NCI-H1436 (cell line): ENCODE measurements around the gene BCL2L11.
A peak's percentile ranks its signal among the peaks of the same experiment; 100 is the strongest.

ENCODE experiments used
- DNase-seq: peaks from one replicate; lab custom pipeline; 2025; lab: John Stamatoyannopoulos, UW

The BCL2L11 gene

GRCh38 chr2:111117598-111118480, 2.9 kb upstream of the BCL2L11 start:
- DNase-seq, result no peak

DNA sequence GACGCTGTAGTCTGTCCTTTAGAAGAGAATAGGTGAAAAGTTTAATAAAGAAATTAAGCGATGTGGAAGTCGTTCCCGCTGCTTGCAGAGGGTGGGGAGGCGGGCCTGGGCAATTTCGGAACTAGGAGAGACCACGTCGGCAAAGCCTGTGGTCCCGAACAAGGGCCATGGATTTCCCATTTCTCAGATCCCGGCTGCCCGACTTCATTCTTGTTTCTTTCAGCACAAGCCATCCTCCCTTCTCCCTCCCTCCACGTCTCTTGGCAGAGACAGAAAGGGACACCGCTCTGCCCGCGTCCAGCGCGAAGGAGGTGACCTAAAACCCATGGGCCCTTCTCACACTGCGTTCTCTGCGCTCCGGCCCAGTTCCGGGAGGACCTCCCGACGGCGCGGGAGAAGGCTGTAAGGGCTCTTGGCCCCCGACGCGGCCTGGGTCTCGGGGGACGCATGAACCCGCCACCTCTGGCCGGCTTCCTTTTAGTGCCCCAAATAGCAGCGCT, 2.2 kb upstream of the BCL2L11 start:
- no peak for DNase-seq

DNA sequence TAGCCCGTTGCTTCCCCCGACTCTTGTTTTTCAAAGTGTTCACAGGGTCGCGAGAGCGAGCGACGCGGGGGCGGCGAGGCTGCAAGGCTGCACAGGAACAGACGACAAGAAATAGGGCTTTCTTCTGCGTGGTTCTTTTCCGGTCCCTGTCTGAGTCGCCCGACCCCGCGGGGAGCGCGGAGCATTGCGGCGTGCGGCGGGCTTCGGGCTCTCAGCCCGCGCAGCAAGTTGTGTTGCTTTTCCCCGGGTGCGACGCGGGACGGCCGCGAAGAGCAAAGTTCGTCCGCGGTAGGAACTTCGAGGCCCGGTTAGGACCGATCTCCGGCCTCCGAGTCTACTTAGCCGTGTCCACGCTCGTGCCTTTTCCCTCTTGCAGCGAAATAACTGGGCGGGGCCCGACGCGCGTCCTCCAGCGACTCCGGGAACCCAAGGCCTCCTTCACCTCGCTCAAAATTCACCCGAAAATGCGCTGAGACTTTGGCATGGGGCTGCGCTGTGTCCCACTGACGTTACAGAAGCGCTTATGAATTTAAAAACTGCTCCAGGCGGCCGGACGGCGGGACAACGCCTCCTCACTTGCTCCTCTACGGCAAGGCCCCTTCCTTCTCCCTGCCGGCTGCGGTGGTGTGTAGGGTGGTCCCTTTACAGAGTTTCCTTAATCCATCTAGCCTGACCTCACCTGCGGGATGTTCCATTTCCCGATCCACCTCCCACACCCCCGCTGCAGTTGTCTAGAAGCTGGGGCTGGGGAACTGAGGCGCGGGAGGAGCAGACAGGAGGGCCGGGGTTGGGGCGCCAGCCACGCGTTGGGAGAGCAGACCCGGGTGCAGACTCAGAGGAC, 1.5 kb upstream of the BCL2L11 start:
- no peak for DNase-seq

- DNase-seq, result no peak
These were observed 877 bp upstream of the BCL2L11 start for GRCh38 chr2:111119822-111120252.

DNA sequence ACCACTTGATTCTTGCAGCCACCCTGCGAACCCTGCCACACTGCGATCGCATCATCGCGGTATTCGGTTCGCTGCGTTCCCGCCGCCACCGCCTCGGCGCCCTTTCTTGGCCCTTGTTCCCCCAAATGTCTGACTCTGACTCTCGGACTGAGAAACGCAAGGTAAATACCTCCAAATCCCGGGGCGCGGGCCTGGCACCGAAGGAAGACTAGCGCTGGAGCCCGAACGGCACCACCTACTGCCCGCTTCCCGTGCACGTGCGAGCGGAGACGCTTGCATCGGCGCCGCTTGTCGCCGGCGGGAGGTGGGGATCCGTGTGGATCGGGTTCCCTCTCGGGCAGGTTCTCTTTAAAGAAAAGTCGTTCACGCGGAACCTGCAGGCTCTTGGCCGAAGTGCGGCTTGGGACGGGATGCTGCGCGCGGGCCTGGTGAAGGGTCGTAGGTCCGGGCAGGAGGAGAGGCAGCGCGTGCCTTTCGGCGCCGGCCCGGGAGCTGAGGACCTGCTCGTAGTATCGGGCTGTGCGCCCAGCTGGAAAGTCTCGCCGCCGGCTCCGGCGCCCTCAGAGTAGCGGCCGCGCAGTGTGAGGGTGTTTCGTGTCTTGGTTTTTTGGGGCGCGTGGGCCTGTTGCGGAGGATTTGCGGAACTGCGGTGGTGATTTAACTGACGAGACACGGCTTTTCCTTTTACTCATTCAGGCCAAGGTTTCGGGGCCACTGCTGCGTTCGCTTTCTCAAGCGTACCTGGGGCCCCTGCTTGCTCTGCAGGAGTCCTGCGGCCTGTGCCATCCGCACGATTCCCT, 514 bp downstream of the BCL2L11 start:
- peak; percentile 40 for DNase-seq

DNA sequence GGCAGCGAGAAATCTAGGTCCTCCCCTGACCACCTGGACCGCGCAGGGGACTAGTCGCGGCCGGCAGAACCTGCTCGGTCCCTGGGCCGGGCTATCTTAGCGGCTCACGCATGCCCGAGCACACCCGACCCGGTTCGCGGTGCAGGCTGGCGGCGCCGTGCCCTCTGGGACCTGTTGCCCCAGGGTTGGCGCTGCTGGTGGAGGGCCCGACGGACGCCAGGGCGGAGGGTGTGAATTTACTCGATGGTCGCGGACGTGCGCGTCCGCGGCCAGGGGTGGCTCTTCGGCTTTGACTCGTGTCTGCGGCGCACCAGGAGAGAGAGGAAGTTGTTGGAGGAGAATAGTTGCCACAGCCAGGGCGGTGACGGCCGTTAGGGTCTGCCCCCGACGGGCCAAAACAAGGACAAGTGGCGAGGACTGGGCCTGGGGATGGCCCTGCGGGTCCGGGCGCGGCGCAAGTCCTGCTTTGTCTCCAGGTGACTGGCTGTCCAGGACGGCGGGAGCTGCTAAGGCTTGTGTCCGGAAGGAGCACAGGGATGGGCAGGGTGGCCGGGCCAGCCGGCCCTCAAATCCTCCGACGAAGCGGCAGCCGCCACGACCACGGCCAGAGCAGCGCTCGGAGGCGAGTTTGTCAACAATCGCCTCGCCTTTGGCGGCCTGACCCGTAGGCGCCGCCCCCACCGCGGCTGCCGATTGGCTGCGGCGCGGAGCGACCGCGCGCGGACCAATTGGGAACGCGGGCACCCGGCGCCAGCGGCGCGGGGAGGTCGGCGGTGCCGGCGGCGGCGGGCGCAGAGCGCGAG, 1.3 kb downstream of the BCL2L11 start:
- DNase-seq, result peak; percentile 82

GRCh38 chr2:111122631-111123421, 2.1 kb downstream of the BCL2L11 start:
- DNase-seq, result peak; percentile 50

DNA sequence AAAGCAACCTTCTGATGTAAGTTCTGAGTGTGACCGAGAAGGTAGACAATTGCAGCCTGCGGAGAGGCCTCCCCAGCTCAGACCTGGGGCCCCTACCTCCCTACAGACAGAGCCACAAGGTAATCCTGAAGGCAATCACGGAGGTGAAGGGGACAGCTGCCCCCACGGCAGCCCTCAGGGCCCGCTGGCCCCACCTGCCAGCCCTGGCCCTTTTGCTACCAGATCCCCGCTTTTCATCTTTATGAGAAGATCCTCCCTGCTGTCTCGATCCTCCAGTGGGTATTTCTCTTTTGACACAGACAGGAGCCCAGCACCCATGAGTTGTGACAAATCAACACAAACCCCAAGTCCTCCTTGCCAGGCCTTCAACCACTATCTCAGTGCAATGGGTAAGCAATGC, 3.0 kb downstream of the BCL2L11 start:
- DNase-seq, result no peak

DNA sequence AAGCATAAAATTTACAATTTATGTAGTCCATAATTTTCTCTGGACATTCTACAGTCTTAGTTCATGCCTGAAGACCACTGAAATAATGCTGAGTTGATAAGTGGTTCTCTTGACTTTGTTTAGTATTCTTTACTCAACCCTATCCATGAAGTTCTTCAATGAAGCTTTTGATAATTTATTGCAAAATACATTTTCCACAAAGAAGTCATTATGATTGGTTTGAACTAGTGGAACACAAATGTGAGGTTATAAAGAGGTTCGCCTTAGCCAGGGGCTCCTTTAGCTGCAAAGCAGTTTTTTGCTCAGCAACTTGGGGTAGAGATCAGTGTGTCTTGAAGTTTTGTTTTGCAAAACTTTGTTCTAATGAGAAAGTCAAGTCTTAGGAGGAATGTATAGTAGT, 5.9 kb downstream of the BCL2L11 start:
- no peak for DNase-seq

DNA sequence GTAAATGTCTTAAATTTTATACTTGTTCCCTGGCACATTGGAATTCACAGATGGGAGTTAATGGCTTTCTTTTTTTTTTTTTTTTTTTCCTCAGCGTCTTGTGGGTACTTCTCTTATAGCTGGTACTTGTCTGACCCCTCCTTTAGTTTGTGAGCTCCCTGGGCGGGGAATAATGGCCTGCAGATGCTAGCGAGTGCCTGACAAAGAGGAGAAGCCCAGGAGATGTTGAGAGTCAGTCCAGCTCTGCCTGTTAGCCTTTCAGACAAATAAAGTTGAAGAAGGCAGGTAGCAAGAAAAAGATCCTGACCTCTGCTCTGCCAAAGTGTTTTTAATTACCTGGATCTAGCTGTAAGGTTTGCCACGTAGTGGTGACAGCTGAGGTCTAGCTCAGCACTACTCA, 6.6 kb downstream of the BCL2L11 start:
- DNase-seq, result no peak

- no peak for DNase-seq
These were observed 7.4 kb downstream of the BCL2L11 start for GRCh38 chr2:111128096-111128495.

GRCh38 chr2:111133603-111134002, 12.9 kb downstream of the BCL2L11 start:
- DNase-seq, result no peak

DNA sequence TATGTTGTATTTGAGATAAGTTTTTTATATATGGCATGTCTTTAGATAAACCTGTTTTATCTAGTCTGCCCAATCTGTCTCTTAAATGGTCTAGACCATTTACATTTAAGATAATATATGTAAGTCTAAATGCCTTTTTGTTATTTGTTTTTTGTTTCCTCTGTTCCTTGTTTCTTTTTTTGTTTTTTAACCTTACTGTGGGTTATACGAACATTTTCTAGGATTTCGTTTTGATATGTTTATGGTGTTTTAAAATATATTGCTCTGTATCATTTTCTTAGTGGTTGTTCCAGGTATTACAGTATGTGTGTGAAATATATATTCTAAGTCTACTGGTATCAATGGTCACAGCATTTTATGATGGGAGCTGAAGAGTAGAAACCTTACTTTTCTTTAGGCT, 13.3 kb downstream of the BCL2L11 start:
- no peak for DNase-seq

- DNase-seq, result no peak
These were observed 14.7 kb downstream of the BCL2L11 start for GRCh38 chr2:111135237-111135909.

DNA sequence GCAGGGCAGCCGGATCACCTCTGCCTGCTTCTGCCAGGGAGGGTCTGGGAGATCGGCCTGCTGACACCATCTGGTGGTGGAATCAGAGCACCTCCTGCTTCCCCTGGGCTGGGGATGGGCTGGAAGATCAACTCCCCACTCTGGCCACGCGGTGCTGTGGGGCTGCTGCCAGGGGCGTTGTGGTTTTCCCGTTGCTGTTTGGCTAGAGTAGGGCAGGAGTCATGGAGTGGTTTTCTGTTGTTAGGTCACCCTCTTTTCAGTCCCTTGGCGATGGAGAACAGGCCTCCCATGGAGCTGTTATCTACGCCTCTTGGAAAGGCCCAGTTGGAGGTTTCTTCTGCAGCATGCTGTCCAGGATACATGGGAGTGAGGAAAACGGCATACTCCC, 15.2 kb downstream of the BCL2L11 start:
- no peak for DNase-seq

DNA sequence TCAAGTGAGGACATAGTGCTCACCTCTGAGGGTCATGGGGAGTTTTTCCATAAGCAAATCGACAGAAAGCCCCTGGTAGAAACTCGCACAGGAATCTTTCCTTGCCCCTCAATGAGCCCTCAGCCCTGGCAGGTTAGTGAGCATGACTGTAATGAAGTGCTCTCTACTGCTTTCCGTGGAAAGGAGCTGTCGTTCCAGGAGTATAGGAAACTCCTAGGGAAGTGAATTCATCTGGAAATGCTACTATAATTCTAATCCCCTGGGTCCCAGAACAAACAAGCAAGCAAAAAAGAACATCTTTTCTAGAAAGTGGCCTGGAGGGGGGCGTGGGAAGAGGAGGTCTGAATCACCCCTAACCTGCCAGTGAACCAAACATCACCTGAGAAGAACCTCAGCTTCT, 18.1 kb downstream of the BCL2L11 start:
- no peak for DNase-seq

- no peak for DNase-seq
These were observed 19.1 kb downstream of the BCL2L11 start for GRCh38 chr2:111139637-111140317.

GRCh38 chr2:111140815-111141214, 20.1 kb downstream of the BCL2L11 start:
- DNase-seq, result no peak

DNA sequence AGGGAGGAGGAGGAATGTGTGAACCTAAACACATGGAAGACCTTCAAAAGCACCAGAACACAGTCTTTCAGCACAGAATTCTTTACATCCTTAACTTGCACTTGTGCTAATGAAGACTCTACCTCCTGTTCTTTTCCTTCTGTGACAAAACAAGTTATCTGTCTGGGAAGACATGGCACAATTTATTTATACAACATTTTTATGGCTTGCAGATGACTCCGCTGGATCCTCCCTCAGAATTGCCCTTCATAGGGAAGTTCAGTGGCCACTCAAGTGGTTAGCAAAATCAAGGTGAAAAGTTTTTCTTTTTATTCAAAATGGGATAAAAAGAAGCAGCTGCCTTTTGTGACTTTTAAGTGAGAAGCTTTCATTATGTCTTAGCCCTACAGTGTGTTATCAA, 21.4 kb downstream of the BCL2L11 start:
- no peak for DNase-seq
